MM.1S (cell line): ENCODE data around the gene KCND2.

Experiments
- DNase-seq: peaks from one replicate; pipeline ENCODE4 v3.0.0-alpha.2; 2015
- H2AFZ ChIP-seq: fragments of 300-600 bp; sonication (generic); 2 replicates; pipeline ENCODE4 v1.6.0; 2016; ENCODE audit warnings: antibody characterized with exemption, low read length
- H3F3A ChIP-seq: fragments of 300-600 bp; sonication (generic); 2 replicates; pipeline ENCODE4 v1.6.1; 2016; ENCODE audit warnings: mild to moderate bottlenecking, antibody characterized with exemption, low read length, moderate library complexity, mixed read lengths; ENCODE audit not compliant: insufficient read depth
- H3K27ac ChIP-seq: fragments of 300-600 bp; sonication (generic); 2 replicates; pipeline ENCODE4 v1.5.1; 2016; ENCODE audit warnings: mild to moderate bottlenecking, low read length
- H3K27me3 ChIP-seq: fragments of 300-600 bp; sonication (generic); replicated peaks from 2 replicates; pipeline ENCODE4 v1.6.0; 2016; ENCODE audit warnings: low read length; ENCODE audit not compliant: insufficient read depth
- H3K36me3 ChIP-seq: fragments of 300-600 bp; sonication (generic); replicated peaks from 2 replicates; pipeline ENCODE4 v1.6.1; 2016; ENCODE audit warnings: mild to moderate bottlenecking, low read length, mixed read lengths; ENCODE audit not compliant: insufficient read depth
- H3K4me1 ChIP-seq: fragments of 300-600 bp; sonication (generic); 2 replicates; pipeline ENCODE4 v1.6.1; 2016; ENCODE audit warnings: low read length, mixed read lengths
- H3K4me2 ChIP-seq: fragments of 300-600 bp; sonication (generic); 2 replicates; pipeline ENCODE4 v1.6.0; 2016; ENCODE audit warnings: low read depth, low read length
- H3K4me3 ChIP-seq: fragments of 300-600 bp; sonication (generic); 2 replicates; pipeline ENCODE4 v1.5.1; 2016; ENCODE audit warnings: low read length, mixed read lengths
- H3K79me2 ChIP-seq: fragments of 300-600 bp; sonication (generic); 2 replicates; pipeline ENCODE4 v1.6.1; 2016; ENCODE audit warnings: mixed run types, low read length, mixed read lengths
- H3K9ac ChIP-seq: fragments of 300-600 bp; sonication (generic); 2 replicates; pipeline ENCODE4 v1.6.1; 2016; ENCODE audit warnings: low read length, mixed read lengths
- H3K9me2 ChIP-seq: fragments of 300-600 bp; sonication (generic); replicated peaks from 2 replicates; pipeline ENCODE4 v1.6.1; 2016; ENCODE audit warnings: mild to moderate bottlenecking, low read length, mixed read lengths; ENCODE audit not compliant: insufficient read depth
- H3K9me3 ChIP-seq: fragments of 300-600 bp; sonication (generic); replicated peaks from 2 replicates; pipeline ENCODE4 v1.6.1; 2016; ENCODE audit warnings: mild to moderate bottlenecking, low read length, mixed read lengths; ENCODE audit not compliant: insufficient read depth
- H4K20me1 ChIP-seq: fragments of 300-600 bp; sonication (generic); 2 replicates; pipeline ENCODE4 v1.6.1; 2016; ENCODE audit warnings: mild to moderate bottlenecking, low read length, moderate library complexity, mixed read lengths; ENCODE audit not compliant: insufficient read depth
- EZH2 ChIP-seq: fragments of 300-600 bp; sonication (generic); optimal IDR thresholded peaks from 2 replicates; pipeline ENCODE3; 2017; ENCODE audit warnings: low read depth, mild to moderate bottlenecking, antibody characterized with exemption, low read length, mixed read lengths
- EZH2phosphoT487 ChIP-seq: fragments of 300-600 bp; sonication (generic); IDR thresholded peaks from 2 replicates; pipeline ENCODE4 v1.6.1; 2018; ENCODE audit warnings: antibody characterized with exemption, low read length
- TF ChIP-seq, protein P1 (sequence below): fragments of 300-600 bp; sonication (generic); IDR thresholded peaks from 2 replicates; pipeline ENCODE4 v1.5.1; 2016; ENCODE audit warnings: antibody characterized with exemption, low read length, mixed read lengths

The KCND2 gene

GRCh38 chr7:120523985-120524384, 251.0 kb downstream of the KCND2 start:
- no peaks in the 10 kb centered on the region for H4K20me1 ChIP-seq
- no peaks in the 10 kb centered on the region for H3K36me3 ChIP-seq
- H2AFZ ChIP-seq, result no peak overlapping the region
- H3F3A ChIP-seq, result no peaks in the 10 kb centered on the region
- DNase-seq, result no peak
- no peak overlapping the region for H3K4me2 ChIP-seq
- no peaks in the 10 kb centered on the region for H3K4me1 ChIP-seq
- no peaks in the 10 kb centered on the region for H3K9me2 ChIP-seq
- H3K4me3 ChIP-seq, result no peak overlapping the region
- H3K27ac ChIP-seq, result no peak overlapping the region
- H3K9ac ChIP-seq, result no peak overlapping the region
- no peak for TF ChIP-seq EZH2
- TF ChIP-seq, protein P1, sequence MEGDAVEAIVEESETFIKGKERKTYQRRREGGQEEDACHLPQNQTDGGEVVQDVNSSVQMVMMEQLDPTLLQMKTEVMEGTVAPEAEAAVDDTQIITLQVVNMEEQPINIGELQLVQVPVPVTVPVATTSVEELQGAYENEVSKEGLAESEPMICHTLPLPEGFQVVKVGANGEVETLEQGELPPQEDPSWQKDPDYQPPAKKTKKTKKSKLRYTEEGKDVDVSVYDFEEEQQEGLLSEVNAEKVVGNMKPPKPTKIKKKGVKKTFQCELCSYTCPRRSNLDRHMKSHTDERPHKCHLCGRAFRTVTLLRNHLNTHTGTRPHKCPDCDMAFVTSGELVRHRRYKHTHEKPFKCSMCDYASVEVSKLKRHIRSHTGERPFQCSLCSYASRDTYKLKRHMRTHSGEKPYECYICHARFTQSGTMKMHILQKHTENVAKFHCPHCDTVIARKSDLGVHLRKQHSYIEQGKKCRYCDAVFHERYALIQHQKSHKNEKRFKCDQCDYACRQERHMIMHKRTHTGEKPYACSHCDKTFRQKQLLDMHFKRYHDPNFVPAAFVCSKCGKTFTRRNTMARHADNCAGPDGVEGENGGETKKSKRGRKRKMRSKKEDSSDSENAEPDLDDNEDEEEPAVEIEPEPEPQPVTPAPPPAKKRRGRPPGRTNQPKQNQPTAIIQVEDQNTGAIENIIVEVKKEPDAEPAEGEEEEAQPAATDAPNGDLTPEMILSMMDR, result no peak
- no peak for TF ChIP-seq EZH2phosphoT487
- H3K79me2 ChIP-seq, result no peaks in the 10 kb centered on the region
- no peaks in the 10 kb centered on the region for H3K9me3 ChIP-seq
- no peaks in the 10 kb centered on the region for H3K27me3 ChIP-seq

- no peaks in the 10 kb centered on the region for H3K9me2 ChIP-seq
- H2AFZ ChIP-seq, result no peak overlapping the region
- no peak overlapping the region for H3K4me2 ChIP-seq
- TF ChIP-seq EZH2, result no peak
- no peak for TF ChIP-seq EZH2phosphoT487
- TF ChIP-seq, protein P1, result no peak
- no peak overlapping the region for H3K4me3 ChIP-seq
- no peak overlapping the region for H3K9ac ChIP-seq
- DNase-seq, result no peak
- H3K27ac ChIP-seq, result no peak overlapping the region
- no peaks in the 10 kb centered on the region for H3K9me3 ChIP-seq
- no peaks in the 10 kb centered on the region for H3K27me3 ChIP-seq
- no peaks in the 10 kb centered on the region for H3K4me1 ChIP-seq
- no peaks in the 10 kb centered on the region for H3K79me2 ChIP-seq
- H3K36me3 ChIP-seq, result no peaks in the 10 kb centered on the region
- no peaks in the 10 kb centered on the region for H3F3A ChIP-seq
- no peaks in the 10 kb centered on the region for H4K20me1 ChIP-seq
Measured at GRCh38 chr7:120526902-120527509, 254.0 kb downstream of the KCND2 start.

GRCh38 chr7:120529736-120530135, 256.8 kb downstream of the KCND2 start:
- Histone ChIP-seq H3K36me3 (no peaks in the 10 kb centered on the region), H3K27ac (no peak overlapping the region), H3K9me2 (no peaks in the 10 kb centered on the region), H3F3A (no peaks in the 10 kb centered on the region), H3K4me2 (no peak overlapping the region), H3K4me3 (no peak overlapping the region), H3K79me2 (no peaks in the 10 kb centered on the region), H3K27me3 (no peaks in the 10 kb centered on the region), H3K4me1 (no peaks in the 10 kb centered on the region), H3K9me3 (no peaks in the 10 kb centered on the region), H3K9ac (no peak overlapping the region), H2AFZ (no peak overlapping the region), H4K20me1 (no peaks in the 10 kb centered on the region)
- DNase-seq, result no peak
- no peak for TF ChIP-seq EZH2phosphoT487

GRCh38 chr7:120538335-120538734, 265.4 kb downstream of the KCND2 start:
- TF ChIP-seq, protein P1, result no peak
- no peak for TF ChIP-seq EZH2
- TF ChIP-seq EZH2phosphoT487, result no peak
- Histone ChIP-seq H3K4me2 (no peak overlapping the region), H3K9me2 (no peaks in the 10 kb centered on the region), H3K9ac (no peak overlapping the region), H3K9me3 (no peaks in the 10 kb centered on the region), H3K27ac (no peak overlapping the region), H3K4me1 (no peaks in the 10 kb centered on the region), H3K36me3 (no peaks in the 10 kb centered on the region), H3F3A (no peaks in the 10 kb centered on the region), H3K79me2 (no peaks in the 10 kb centered on the region), H3K27me3 (no peaks in the 10 kb centered on the region), H3K4me3 (no peak overlapping the region), H2AFZ (no peak overlapping the region), H4K20me1 (no peaks in the 10 kb centered on the region)
- no peak for DNase-seq
